HPDE6-E6E7 (cell line): ENCODE measurements around the gene FNDC7.
"Not testable (repeated sequence)": the region's sequence is repeated elsewhere in the genome, so short reads cannot be mapped to it uniquely, and the experiment has no call there.

ENCODE experiments used
- DNase-seq: peaks from one replicate; pipeline ENCODE4 v3.0.0; 2011; ENCODE audit warnings: missing footprints; ENCODE audit errors: extremely low spot score

The FNDC7 gene

DNA sequence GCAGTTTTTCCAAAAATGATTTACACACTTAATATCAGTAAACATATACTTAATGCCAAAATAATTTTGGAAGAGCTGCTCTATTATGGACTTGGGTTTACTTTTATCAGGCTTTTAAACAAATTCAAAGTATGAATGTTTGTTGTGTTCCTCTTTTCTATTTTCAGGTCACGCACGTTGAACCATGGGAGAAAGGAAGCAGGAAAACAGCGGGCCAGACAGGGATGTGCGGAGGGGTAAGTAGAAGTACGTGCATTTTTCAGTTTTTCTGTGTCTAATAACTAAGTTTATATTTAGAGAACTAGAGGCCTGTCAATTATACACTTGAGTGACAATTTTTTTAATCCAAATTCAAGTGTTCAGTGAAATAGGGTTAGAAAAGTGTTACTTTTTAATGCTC, 17.2 kb upstream of the FNDC7 start:
- no peak for DNase-seq

DNA sequence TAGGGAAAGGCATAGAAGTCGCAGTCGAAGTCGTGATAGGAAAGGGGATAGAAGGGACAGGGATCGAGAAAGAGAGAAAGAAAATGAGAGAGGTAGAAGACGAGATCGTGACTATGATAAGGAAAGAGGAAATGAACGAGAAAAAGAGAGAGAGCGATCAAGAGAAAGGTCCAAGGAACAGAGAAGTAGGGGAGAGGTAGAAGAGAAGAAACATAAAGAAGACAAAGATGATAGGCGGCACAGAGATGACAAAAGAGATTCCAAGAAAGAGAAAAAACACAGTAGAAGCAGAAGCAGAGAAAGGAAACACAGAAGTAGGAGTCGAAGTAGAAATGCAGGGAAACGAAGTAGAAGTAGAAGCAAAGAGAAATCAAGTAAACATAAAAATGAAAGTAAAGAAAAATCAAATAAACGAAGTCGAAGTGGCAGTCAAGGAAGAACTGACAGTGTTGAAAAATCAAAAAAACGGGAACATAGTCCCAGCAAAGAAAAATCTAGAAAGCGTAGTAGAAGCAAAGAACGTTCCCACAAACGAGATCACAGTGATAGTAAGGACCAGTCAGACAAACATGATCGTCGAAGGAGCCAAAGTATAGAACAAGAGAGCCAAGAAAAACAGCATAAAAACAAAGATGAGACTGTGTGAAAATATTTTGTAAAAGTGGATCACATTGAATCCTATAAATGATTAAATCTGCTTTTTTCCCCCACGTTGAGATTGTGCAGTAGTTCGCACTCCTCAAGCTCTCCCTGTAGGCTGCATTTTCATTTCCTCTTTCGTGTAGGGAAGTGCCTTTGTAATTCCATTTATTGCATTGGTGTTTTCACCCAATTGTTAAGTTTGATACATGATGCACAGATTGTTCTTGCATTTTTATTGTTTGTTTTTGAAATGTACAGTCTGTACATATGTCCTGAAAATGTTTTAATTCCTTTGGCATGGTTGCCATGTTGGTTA, 13.1 kb upstream of the FNDC7 start:
- no peak for DNase-seq

- no peak for DNase-seq
Observed at GRCh38 chr1:108701176-108701849, 11.4 kb upstream of the FNDC7 start.

- DNase-seq = not testable (repeated sequence)
Observed at GRCh38 chr1:108702109-108702508, 10.6 kb upstream of the FNDC7 start.

DNA sequence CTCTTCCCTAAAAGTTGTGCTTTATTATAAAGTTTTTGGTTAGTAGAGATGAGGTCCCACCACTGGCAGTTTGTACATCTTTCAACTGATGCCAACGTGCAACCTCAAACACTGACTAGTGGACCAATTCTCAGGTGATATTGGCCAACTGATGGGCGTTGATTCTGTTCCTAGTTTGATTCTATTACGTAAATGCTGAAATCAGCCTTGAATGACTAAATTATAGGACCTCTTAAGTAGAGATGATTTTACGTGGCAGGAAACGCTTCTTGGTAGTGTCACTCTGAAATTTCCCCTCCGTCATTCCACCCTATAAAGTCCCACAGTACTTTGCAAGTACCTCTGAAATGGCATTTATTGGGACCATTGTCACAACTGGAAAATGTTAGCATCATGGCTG, 8.8 kb upstream of the FNDC7 start:
- DNase-seq = no peak

DNA sequence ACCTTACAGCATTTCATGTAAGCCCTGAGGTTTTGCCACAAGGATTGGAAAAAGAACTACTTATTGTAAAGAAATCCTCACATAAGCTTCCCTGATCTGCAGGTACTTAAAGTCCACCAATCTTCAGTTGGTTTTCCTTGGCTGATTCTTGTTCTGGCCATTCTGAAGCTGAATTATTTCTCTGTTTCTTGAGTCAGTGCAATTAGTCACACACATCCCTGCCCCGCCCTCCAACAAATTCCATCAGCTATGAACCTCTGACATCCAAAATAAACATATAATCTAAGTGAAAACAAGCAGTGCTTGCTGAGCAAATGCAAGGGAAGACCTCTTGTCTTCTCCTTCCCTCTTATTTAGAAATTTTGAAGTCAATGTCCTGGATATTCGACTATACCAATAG, 8.2 kb upstream of the FNDC7 start:
- no peak for DNase-seq

GRCh38 chr1:108706643-108707042, 6.1 kb upstream of the FNDC7 start:
- no peak for DNase-seq

DNA sequence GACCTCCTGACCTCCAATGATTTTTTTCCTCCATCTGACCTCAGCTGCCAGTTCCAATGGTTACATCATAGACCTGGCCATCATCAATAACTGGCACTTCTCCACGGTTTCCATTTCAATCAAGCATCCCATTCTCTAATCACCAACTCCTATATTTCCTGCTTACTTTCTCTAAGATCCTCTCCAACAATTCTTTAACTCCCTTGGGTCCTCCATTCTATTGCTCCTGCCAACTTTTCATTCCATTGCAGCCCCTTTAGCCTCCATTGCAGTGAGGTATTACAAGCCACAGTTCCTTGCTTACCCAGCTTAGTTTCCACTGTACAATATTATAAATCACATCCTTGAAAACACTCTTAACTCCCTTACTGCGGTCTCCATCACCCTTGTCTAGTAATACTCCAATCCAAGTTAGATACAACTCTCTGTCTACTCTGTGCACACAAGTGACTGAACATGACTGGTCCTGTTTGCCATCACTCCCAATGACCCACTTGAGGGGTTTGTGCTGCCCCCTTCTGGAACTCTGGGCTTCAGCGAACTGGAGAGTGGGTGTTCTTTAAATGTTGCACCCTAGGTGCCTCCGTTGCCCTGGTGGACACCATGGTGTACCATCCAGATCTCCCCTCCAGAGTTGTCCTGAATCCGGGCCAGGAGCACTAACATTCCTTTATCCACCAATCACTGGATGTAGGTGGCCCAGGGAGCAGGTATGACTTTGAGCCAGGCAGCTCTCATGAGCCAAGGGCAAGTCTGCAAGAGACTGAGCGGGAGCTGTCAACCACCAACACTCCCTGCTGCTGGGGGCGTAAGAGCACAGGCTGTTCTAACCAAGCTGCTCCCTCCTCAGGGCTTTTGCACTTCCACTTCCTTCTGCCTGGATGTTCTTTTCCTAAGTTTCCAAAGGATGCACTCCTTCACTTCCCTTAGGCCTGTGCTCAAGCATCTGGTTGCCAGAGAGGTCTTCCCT, 3.7 kb upstream of the FNDC7 start:
- DNase-seq = no peak

DNA sequence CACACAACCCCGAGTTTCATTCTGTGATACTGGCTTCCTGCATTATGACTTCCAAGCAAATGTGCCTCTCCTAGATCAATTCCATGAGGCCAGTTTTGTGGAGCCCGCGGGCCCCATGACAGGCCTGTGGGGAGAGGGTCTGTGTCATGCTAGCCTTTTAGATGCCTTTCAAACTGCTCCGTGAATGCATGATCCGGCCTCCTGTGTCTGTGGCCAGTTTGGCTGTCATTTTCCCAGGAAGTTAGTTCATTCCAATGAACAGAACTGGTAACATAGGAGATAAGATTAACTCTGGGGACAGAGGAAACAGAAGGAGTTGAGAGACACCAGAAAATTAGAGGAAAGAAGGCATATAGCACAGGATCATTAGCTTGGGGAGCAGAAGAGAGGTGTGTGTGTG, 3.2 kb downstream of the FNDC7 start:
- DNase-seq = no peak

DNA sequence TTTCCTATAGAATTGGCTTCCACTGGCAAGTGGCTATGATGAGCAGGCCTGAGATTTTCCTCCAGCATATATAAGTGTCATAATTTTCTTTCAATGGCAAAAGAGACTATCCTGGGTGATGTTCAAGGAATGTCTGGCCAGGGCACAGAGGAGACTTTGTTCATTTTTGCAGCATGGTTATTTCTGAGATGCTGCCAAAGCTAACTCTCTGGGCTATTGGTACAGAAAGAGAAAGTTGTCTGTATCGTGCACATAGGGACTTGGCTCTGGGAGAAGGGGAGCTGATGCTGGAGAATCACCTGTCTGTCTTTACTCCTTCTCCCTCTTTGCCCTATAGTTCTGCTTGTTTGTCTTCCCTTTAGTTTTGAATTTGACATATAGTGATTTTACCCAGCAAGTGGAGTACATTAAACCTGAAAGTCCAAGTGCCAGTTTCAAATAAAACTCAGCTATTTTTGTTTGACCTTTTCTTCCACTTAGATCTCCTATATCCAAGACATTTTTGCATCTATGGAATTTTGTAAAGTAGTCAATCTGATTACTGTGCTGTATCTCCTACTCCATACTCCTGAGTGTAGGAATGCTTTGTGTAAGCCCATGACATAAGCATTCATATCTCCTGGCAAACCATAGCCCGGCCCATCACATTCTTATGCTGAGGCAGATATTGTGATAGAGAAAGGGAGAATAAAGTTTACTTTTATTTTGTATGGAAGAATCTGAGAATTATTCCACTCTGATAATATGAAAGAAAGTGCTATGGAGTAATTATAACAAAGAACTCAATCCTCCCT, 3.9 kb downstream of the FNDC7 start:
- no peak for DNase-seq

DNA sequence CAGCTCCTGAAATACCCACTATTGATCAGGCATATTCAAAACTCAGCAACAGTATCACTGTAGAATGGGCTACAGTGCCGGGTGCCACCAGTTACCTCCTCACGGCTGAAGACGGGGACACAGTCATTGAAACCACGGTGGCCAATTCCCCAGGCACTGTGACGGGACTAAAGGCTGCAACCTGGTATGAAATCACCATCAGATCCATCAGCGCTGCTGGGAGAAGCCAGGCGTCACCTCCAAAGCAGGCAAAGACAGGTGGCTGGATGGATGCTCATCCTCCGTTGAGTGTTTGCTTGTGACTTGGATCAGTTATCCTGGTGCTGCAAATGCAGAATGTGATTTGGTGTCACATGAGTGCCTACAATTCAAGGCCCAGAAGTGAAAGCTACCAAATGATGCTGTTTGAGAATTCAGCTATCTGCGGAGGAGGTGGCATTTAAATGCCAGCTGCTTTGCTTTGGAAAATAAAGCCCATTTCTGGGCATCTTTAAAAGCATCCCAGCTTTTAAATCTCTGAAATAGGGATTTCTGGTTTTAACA, 5.1 kb downstream of the FNDC7 start:
- no peak for DNase-seq

GRCh38 chr1:108718927-108719655, 6.4 kb downstream of the FNDC7 start:
- no peak for DNase-seq

DNA sequence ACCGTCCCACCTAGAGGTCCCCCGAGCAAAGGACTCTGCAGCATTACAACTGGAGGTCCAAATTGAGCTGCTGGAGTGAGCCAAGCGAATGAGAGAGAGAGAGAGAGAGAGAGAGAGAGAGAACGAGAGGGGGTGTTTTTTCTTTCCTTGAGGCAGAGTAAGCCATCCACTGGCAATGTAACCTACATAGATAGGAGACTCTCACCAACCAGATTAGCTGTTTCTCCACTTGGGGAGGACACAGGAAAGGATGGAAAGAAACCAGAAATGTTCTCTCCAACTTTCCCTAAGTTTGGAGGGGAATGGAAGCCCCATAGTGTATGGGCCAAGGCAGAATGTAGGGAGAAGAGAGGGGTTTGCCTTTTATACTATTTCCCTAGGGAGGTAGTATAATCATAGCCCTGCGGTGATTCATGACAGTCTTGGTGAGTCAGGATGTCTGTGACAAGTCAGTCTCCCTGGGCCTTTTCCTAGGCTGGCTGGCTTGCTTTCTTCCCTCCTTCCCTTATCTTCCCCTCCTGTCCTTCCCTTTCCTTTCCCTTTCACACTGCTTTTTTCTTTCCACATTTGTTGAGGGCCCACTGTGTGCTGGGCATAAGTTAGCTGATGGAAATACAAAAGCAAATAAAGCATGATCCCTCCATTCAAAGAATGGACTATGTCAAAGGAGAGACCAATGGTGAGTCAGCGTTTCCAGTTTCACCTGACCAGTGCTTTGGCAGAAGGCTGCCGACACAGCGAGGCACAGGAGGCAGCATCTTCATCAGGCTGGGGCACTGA, 7.1 kb downstream of the FNDC7 start:
- peak; percentile 79 for DNase-seq

DNA sequence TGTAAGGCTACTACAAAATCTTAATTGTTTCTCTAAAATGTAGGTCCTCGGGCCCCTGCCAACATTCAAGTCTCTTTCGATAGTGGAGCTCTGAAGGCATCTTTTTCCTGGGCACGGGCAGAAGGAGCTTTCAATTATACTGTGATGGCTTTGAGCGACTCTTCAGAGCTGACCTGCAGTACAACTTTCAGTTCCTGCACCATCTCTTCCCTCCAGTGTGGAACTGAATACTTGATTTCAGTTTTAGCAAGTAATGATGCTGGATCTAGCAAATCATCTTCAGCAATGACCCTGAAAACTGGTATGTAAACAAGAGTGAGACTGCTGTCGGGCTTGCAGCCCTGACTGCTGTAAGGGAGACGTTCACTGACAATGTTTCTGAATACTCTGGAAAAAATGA, 9.6 kb downstream of the FNDC7 start:
- no peak for DNase-seq

DNA sequence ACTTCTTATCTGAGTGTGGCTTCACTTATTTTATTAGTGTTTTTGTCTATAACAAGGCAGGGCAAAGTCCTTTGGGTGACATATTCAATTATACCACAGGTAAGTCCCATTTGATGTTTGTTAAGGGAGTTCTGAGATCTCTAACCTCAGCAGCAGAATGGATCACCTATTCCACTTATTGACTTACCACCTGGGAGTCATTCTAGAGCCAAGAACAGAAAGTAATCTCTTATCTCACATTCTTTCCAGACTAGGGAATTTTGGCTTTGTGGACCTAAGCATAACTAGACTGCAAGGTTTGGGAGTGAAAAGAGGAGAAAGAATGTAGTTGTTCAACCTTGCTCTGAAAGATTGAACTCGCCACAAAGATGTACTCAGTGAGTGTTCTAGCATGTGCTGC, 13.2 kb downstream of the FNDC7 start:
- no peak for DNase-seq

GRCh38 chr1:108728327-108728923, 15.7 kb downstream of the FNDC7 start:
- no peak for DNase-seq

GRCh38 chr1:108729481-108729880, 16.8 kb downstream of the FNDC7 start:
- no peak for DNase-seq

DNA sequence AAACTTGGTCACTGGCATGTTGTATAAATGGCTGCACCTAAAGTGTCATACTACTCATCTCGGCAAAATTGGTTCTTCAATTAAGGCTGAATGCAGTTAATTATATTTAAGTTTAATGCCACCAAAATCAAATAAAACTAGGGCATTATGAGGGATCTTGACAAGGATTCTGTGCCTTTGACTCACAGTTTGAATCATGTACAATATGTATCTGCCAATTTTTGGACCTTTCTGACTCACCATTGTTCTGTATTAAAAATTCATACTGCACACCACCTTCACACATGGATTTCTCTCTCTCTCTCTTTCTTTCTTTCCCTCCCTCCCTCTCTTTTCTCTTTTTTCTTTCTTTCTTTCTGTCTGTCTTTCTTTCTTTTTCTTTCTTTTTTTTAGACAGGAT, 19.7 kb downstream of the FNDC7 start:
- DNase-seq = no peak
